HG03571 (cell line): Measurements from ENCODE around the gene COBL.

Experiments used
- ATAC-seq: cut with Tn5 transposase; IDR thresholded peaks from one replicate; pipeline ENCODE4 v1.9.1; 2021; ENCODE audit not compliant: unreplicated experiment

The COBL gene

DNA sequence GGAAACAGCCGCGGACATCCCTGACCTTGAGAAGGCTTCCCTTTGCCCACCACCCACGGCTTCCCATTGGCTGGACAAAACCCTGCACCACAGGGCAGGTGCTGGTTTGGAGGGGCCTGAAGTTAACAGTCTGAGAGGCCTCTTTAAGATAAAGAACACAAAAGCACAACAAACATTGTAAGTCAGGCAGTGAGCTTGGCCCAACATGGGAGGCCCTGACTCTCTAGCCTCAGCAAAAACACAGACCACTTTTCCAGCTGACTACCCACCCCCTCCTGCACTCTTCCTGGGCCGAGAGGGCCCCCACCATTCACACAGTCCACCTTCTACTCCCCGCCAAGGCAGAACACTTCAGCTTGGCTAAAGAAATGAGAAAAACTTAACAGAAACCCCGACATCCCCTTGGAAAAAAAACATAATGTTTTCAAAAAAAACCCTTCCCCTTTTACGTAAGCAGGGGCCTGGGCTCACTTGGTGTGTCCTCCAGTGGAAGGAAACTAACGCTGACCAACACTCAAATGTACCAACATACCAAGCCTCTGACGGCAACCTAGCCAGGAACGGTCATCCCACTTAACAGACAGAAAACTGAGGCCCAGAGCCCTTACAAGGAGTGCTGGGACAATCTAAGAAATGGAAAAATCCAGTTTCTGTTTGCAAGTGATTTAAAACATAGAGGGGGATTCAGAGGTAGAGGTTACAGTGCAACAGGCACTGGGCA, 80.9 kb downstream of the COBL start:
- ATAC-seq = no peak

- no peak for ATAC-seq
These were observed 81.8 kb downstream of the COBL start for GRCh38 chr7:51234609-51235308.

DNA sequence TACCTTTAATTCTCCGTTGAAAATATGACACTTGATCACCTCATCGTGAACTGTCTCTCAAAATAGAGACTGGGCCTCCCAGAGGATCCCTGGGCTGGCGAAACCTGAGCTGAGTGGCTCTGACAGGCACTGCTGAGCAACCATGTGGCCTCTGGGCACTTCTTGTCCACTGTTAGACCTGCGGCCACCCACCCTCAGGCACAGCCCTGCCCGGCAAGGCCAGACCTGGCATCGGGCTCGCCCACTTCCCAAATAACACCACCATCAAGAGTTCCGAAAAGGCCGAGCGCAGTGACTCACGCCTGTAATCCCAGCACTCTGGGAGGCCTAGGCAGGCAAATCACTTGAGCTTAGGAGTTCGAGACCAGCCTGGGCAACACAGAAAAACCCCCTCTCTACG, 82.5 kb downstream of the COBL start:
- no peak for ATAC-seq

DNA sequence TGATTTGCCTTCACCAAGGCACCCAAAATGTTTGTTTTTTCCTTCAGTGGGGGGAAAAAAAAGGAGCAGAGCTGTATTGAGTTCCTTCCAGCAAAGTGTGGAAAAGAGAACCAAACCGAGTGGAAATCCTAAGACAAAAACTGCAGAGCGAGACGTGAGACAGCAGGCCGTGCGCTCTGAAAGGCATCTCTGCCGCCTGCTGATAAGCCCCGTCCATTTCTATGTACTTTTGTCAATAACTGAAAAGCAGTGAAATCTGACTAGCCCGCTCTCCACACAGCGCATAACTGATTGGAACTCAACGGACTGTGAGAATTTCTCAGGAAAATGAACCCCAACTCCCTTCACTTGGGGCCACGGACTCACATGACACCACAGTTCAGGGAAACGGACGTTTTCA, 83.2 kb downstream of the COBL start:
- no peak for ATAC-seq

GRCh38 chr7:51230723-51231122, 85.9 kb downstream of the COBL start:
- no peak for ATAC-seq

GRCh38 chr7:51230324-51230625, 86.3 kb downstream of the COBL start:
- no peak for ATAC-seq

GRCh38 chr7:51229620-51230323, 86.8 kb downstream of the COBL start:
- no peak for ATAC-seq

DNA sequence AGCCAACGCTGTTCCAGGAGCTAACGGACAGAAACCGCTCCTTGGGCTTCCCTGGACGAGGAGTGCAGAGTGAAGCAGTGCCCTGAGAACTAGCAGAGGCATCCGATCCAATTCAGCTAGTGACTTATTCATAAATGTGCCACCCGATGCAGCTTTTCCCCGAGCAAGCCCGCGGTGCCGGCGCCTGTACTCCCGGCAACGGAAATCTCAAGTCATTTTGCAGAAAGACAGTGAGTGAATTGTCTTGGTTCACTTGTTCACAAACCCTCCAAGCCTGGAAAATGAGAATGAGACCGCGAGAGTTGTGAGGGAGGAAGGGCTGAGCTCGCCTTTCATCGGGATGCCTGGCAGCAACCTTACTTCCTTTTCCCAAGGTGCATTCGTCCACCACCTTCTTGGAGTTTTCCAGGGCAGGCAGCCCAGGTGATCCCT, 87.5 kb downstream of the COBL start:
- no peak for ATAC-seq

GRCh38 chr7:51228386-51228958, 88.1 kb downstream of the COBL start:
- ATAC-seq = no peak

- no peak for ATAC-seq
These were observed 88.7 kb downstream of the COBL start for GRCh38 chr7:51227861-51228260.

- no peak for ATAC-seq
These were observed 89.6 kb downstream of the COBL start for GRCh38 chr7:51226916-51227535.

GRCh38 chr7:51226063-51226755, 90.4 kb downstream of the COBL start:
- ATAC-seq = no peak

DNA sequence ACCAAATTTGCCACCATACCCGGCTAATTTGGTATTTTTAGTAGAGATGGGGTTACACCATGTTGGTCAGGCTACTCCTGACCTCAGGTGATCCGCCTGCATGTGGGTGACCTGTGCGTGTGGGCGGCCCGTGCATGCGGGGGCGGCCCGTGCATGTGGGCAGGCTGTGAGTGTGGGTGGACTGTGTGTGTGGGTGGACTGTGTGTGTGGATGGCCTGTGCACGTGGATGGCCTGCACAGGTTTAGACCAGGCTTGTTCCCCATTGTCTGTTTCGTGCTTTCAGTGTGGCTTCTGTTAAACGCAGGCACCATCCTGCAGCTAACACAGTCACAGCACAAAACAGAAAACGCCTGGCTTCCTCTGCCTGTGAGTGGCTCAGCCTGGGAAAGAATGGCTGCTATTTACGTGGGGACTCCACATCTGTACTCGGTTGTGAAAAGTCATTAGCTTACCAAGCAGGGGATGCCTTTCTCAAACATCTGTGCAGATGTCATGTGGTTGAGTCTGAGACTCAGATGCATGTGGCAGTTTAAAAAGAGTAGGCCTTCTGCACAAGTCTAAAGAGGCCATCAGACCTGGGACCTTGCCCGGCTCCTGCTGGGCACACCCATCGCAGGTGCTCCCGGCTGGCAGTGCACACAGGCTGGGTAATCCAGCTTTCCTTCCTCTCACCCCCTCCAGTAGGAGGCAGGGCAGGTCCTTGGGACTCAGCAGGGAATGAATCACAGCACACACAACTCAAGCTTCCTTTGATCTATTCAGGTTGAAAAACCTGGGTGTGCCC, 91.6 kb downstream of the COBL start:
- ATAC-seq = no peak

GRCh38 chr7:51223505-51223904, 93.1 kb downstream of the COBL start:
- ATAC-seq = no peak

DNA sequence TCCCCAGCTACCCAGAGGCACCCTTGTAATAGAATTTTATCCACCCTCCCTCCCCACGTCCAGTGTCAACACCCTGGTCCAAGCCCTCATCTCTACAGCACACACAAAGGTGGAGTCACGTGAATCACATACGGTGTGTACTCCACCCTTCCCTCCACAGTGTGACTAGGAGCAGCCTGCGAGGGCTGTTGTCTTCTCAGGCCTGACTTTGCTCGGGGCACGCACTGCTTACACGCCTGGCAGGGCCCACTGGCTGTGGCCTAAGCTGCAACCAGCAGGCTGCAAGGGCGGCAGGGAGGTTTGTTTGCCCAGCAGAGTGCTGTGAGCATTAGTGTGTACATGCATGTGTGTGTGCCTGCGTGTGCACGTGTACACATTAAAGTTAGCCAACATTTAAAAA, 93.7 kb downstream of the COBL start:
- ATAC-seq = no peak

- no peak for ATAC-seq
These were observed 96.4 kb downstream of the COBL start for GRCh38 chr7:51220226-51220625.

DNA sequence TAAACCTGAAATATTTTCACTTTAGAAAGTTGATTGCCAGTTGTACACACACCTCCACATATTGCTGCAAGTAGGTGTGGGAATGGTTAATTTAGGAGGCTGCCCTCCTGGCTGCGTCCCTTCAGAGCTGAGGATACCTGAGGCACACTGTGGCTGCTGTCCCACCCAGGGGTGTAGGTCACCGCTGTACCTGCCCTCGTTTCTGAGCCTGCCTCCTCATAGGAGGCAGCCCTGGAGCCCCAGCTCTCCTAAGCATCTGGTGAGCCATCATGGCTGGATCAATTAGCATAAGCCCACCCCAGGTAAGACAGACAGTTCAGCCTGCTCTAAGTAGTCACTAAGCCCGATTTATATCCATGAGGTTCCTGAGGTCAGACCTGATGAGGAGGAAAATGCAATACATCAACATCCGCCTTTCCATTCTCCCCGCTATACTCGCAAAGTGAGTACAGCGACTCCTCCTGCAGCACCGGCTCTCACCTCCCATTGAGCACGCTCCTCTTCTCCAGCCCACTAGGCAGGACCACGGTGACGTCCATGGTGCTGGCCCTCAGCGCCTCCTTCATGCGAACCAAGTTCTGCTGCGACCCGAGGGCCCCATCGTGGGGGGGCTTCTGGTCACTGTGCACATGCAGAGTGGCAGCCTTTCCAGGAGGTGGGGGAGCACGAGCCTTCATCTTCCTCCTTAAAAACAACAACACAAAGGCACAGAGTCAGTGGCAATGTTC, 97.2 kb downstream of the COBL start:
- no peak for ATAC-seq

- ATAC-seq = no peak
These were observed 98.8 kb downstream of the COBL start for GRCh38 chr7:51217804-51218203.

GRCh38 chr7:51214098-51214497, 102.5 kb downstream of the COBL start:
- ATAC-seq = no peak
